Peyer's patch (tissue), 4 donors: ENCODE data around the gene ITGB5. TPM values are rescaled to one million over a fixed set of nuclear protein-coding genes. Genes with fewer than 3 reads are reported as not detected.

Experiments
- DNase-seq, 3 donors: peaks; one replicate each; pipeline ENCODE4 v3.0.0-alpha.2; 2017 to 2019
- H3K27ac ChIP-seq, 4 donors: fragments of 200-600 bp; sonication (generic); one replicate each; pipeline ENCODE4 v1.5.1; 2016 to 2019
- H3K27me3 ChIP-seq, 2 donors: fragments of 200-600 bp; sonication (generic); one replicate each; pipeline ENCODE4 v1.5.1; 2019
- H3K36me3 ChIP-seq, 3 donors: fragments of 200-600 bp; sonication (generic); one replicate each; pipeline ENCODE4 v1.5.1; 2016 to 2019
- H3K4me1 ChIP-seq, 4 donors: fragments of 200-600 bp; sonication (generic); one replicate each; pipeline ENCODE4 v1.5.1; 2016 to 2019
- H3K4me3 ChIP-seq, 4 donors: fragments of 200-600 bp; sonication (generic); 1 replicate in 3 of 4; 2 replicates in 1 of 4; pipeline ENCODE4 v1.5.1; 2016 to 2019; ENCODE audit warnings: mild to moderate bottlenecking in 1 of 4
- H3K9me3 ChIP-seq, 4 donors: fragments of 200-600 bp; sonication (generic); one replicate each; pipeline ENCODE4 v1.5.1; 2016 to 2019; ENCODE audit warnings: mild to moderate bottlenecking in 1 of 4
- CTCF ChIP-seq, 6 experiments: fragments of 450-650 bp in 4 of 6; fragments of 200-600 bp in 2 of 6; sonication (generic) in 1 of 6; IDR thresholded peaks; one replicate each; pipeline ENCODE4 v1.5.1; 2017 to 2019; ENCODE audit warnings: antibody characterized with exemption in 6 of 6, mild to moderate bottlenecking in 3 of 6, moderate library complexity in 1 of 6
- POLR2A ChIP-seq, 2 donors: fragments of 450-650 bp; IDR thresholded peaks; one replicate each; pipeline ENCODE4 v1.5.1; 2017; ENCODE audit warnings: antibody characterized with exemption in 2 of 2, mild to moderate bottlenecking in 2 of 2, moderate library complexity in 2 of 2
- total RNA-seq, 4 donors: library from RNA; depleted of rRNA; stranded (reverse); fragments of >200 nt; gene quantifications; one replicate each; pipeline ENCODE4 v1.1.0, GENCODE V29; 2016

Gene ITGB5
- total RNA-seq, 4 donors from 2014 or later = 79.5 to 143 (median 132) TPM

DNA sequence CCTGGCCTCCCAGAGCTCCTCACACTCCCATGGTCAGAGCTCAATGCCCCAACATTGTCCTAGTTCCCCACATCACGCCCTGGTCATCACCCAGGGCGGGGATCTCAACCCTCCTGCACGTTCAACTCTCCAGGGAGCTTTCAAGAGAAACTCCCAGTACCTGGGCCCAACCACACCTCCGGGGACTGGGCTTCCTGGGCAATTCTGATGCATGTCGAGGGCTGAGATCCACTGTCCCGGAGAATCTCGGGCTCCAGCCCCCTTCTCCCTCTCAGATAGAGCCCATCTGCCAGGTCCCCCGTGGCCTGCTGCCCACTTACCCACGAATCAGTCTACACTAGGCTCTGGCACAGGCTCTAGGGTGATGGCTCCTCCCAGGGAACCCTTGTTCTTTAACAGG, 117.7 kb downstream of the ITGB5 start:
- TF ChIP-seq POLR2A (IDR thresholded peaks at IDR 0.05) (no peak), CTCF (IDR thresholded peaks at IDR 0.05) (no peak)
- Histone ChIP-seq H3K36me3 (peaks cover 0 to 54% (median 0%) of the 10 kb centered on the region in 3 donors), H3K4me1 (peaks cover 0 to 20% (median 0%) of the 10 kb centered on the region in 4 donors), H3K27me3 (no peaks in the 10 kb centered on the region), H3K4me3 (no peak overlapping the region), H3K9me3 (no peaks in the 10 kb centered on the region), H3K27ac (no peak overlapping the region)
- DNase-seq = no peak

GRCh38 chr3:124768812-124769211, 118.4 kb downstream of the ITGB5 start:
- peaks cover 0 to 16% (median 0%) of the 10 kb centered on the region in 4 donors for H3K4me1 ChIP-seq
- no peak for TF ChIP-seq POLR2A (IDR thresholded peaks at IDR 0.05)
- peak in 4 of 6 experiments; percentile 19 to 61 (median 24) for TF ChIP-seq CTCF (IDR thresholded peaks at IDR 0.05)
- DNase-seq = peak in 1 of 3 donors; percentile 59
- H3K27me3 ChIP-seq = no peaks in the 10 kb centered on the region
- H3K4me3 ChIP-seq = no peak overlapping the region
- H3K36me3 ChIP-seq = peaks cover 0 to 58% (median 0%) of the 10 kb centered on the region in 3 donors
- no peak overlapping the region for H3K27ac ChIP-seq
- no peaks in the 10 kb centered on the region for H3K9me3 ChIP-seq

- no peak overlapping the region for H3K4me3 ChIP-seq
- peaks cover 0 to 16% (median 0%) of the 10 kb centered on the region in 4 donors for H3K4me1 ChIP-seq
- DNase-seq = no peak
- TF ChIP-seq CTCF (IDR thresholded peaks at IDR 0.05) (no peak), POLR2A (IDR thresholded peaks at IDR 0.05) (no peak)
- no peaks in the 10 kb centered on the region for H3K27me3 ChIP-seq
- no peaks in the 10 kb centered on the region for H3K9me3 ChIP-seq
- H3K27ac ChIP-seq = no peak overlapping the region
- H3K36me3 ChIP-seq = peaks cover 0 to 60% (median 0%) of the 10 kb centered on the region in 3 donors
Observed at GRCh38 chr3:124767691-124768090, 119.5 kb downstream of the ITGB5 start.

- TF ChIP-seq CTCF (IDR thresholded peaks at IDR 0.05) (no peak), POLR2A (IDR thresholded peaks at IDR 0.05) (no peak)
Observed at GRCh38 chr3:124767264-124767663, 119.9 kb downstream of the ITGB5 start.

GRCh38 chr3:124766113-124767095, 120.8 kb downstream of the ITGB5 start:
- TF ChIP-seq CTCF (IDR thresholded peaks at IDR 0.05) (no peak), POLR2A (IDR thresholded peaks at IDR 0.05) (no peak)
- Histone ChIP-seq H3K9me3 (no peaks in the 10 kb centered on the region), H3K4me1 (peaks cover 0 to 7% (median 0%) of the 10 kb centered on the region in 4 donors), H3K27ac (no peak overlapping the region), H3K27me3 (no peaks in the 10 kb centered on the region), H3K36me3 (peaks cover 0 to 60% (median 0%) of the 10 kb centered on the region in 3 donors), H3K4me3 (no peak overlapping the region)
- peak in 1 of 3 donors; percentile 30 for DNase-seq

More at GRCh38 chr3:124767264-124767663, 119.9 kb downstream of the ITGB5 start:
- H3K36me3 ChIP-seq = peaks cover 0 to 60% (median 0%) of the 10 kb centered on the region in 3 donors
- H3K27me3 ChIP-seq = no peaks in the 10 kb centered on the region
- H3K4me3 ChIP-seq = no peak overlapping the region
- DNase-seq = no peak
- peaks cover 0 to 13% (median 0%) of the 10 kb centered on the region in 4 donors for H3K4me1 ChIP-seq
- no peak overlapping the region for H3K27ac ChIP-seq
- no peaks in the 10 kb centered on the region for H3K9me3 ChIP-seq
